ENCODE data around the gene PYCR2. TPM values are rescaled to one million over a fixed set of nuclear protein-coding genes. Genes with fewer than 3 reads are reported as not detected.

The PYCR2 gene
- total and polyA plus RNA-seq, 10 of the 15 experiments (the other 5 are each of a cell fraction or from before 2014, with no cell fraction given), result 1.7 to 81.8 (median 54.9) TPM

DNA sequence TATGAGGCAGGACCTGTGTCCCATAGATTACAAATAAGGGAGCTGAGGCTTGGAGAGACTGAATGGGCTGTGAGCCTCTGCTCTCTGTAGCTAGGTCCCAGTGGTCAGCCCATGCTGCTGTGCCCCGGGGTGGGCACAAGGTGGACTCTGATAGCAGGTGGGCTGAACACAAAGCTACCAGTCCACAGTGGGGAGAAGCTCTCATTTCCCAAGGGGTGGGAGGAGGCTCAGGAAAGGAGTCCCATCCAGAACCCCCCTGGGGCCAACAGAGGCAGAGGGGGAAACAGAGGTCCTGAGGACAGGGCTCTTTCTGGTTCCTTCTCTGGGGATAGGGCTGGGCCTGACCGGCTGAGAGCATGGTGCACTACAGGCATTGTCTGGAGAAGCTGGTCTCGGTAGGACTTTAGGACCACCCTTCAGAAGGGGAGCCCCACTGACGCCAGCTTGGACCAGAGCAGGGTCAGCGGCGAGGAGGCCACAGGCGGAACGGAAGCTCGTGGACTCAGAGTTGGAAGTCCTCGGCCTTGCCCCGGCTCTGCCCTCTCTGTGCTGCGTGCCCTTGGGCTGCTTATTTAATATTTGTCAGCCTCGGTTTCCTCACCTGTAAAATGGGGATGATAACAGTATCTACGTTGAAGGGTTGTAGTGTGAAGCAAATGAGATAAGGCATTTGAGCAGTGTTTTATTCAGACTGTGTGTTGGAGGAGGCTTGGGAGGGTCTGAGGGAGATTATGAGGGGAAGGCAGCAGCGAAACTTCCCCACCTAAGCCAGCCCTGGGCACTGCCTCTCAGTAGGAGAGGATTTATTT, 48.5 kb upstream of the PYCR2 start:
- H3K27me3 ChIP-seq (replicated peaks in 1 of 2; ENCODE audit: control insufficient read depth in 2 of 2, insufficient read depth in 2 of 2, low read length in 1 of 2), result no peaks in the 10 kb centered on the region
- no peaks in the 10 kb centered on the region for H3K9me3 ChIP-seq (replicated peaks; ENCODE audit: control insufficient read depth, insufficient read depth, low read length)
- H3K36me3 ChIP-seq (ENCODE audit: control insufficient read depth in 2 of 2, insufficient read depth in 2 of 2, low read length in 1 of 2), result no peaks in the 10 kb centered on the region
- H4K20me1 ChIP-seq (ENCODE audit: control insufficient read depth, insufficient read depth), result no peaks in the 10 kb centered on the region
- RAD21 ChIA-PET (ENCODE audit: unreplicated experiment), result no interaction called here
- CTCF ChIA-PET, result interaction anchor here (0.7 to 9.2 kb wide), 7 partner anchors 10 to 496 kb away, joined by 3 to 55 read pairs (median 3); no protein-coding TSS in a partner anchor
- POLR2A ChIA-PET, result no interaction called here
- SMC1A ChIA-PET (ENCODE audit: uncharacterized antibody, unreplicated experiment), result interaction anchor here (0.6 to 1.1 kb wide), 4 partner anchors 10 to 498 kb away, joined by 3 to 4 read pairs (median 3); no protein-coding TSS in a partner anchor
- FAIRE-seq (no peak), ATAC-seq (no peak), DNase-seq (ENCODE audit: low read depth, low spot score) (no peak)
- no peak overlapping the region for H3K27ac ChIP-seq (ENCODE audit: control insufficient read depth, insufficient read depth)
- no peak overlapping the region for H2AFZ ChIP-seq (ENCODE audit: control insufficient read depth, low read depth, low read length)
- WGBS (ENCODE audit: insufficient coverage, insufficient replicate concordance, low lambda C conversion rate, missing lambda C conversion rate), result 67% methylated on average over 15 of the region's 15 CpGs
- no peaks in the 10 kb centered on the region for H3K79me2 ChIP-seq (ENCODE audit: control insufficient read depth, insufficient read depth, low read length)
- intact Hi-C loops (cut with micrococcal nuclease; ENCODE audit: unreplicated experiment), result no loop called here
- 0 out of 2 replicates have a peak, but pooled peaks cover under 1% of the 10 kb centered on the region for H3K4me1 ChIP-seq (ENCODE audit: control insufficient read depth, insufficient read depth, low read length)
- H3K4me2 ChIP-seq (ENCODE audit: control insufficient read depth, insufficient read depth), result no peak overlapping the region
- in situ Hi-C loops (cut with MboI), result no loop called here
- H3K9ac ChIP-seq (ENCODE audit: control insufficient read depth, insufficient read depth, low read length), result no peak overlapping the region
- no peak overlapping the region for H3K4me3 ChIP-seq
- BruUV-seq (replicated peaks), result no TSS peak
- TF ChIP-seq CBFB (IDR thresholded peaks at IDR 0.05; ENCODE audit: low read depth) (no peak), JUND (IDR thresholded peaks at IDR 0.05; ENCODE audit: low read depth, low read length) (no peak), RELA (IDR thresholded peaks at IDR 0.05; ENCODE audit: borderline replicate concordance, partially characterized antibody) (no peak)
- TF ChIP-seq, protein P1, sequence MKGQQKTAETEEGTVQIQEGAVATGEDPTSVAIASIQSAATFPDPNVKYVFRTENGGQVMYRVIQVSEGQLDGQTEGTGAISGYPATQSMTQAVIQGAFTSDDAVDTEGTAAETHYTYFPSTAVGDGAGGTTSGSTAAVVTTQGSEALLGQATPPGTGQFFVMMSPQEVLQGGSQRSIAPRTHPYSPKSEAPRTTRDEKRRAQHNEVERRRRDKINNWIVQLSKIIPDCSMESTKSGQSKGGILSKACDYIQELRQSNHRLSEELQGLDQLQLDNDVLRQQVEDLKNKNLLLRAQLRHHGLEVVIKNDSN (IDR thresholded peaks at IDR 0.05; ENCODE audit: borderline replicate concordance, extremely low read length, insufficient read depth, low read depth, low read length), result no peak
- TF ChIP-seq, protein P2, sequence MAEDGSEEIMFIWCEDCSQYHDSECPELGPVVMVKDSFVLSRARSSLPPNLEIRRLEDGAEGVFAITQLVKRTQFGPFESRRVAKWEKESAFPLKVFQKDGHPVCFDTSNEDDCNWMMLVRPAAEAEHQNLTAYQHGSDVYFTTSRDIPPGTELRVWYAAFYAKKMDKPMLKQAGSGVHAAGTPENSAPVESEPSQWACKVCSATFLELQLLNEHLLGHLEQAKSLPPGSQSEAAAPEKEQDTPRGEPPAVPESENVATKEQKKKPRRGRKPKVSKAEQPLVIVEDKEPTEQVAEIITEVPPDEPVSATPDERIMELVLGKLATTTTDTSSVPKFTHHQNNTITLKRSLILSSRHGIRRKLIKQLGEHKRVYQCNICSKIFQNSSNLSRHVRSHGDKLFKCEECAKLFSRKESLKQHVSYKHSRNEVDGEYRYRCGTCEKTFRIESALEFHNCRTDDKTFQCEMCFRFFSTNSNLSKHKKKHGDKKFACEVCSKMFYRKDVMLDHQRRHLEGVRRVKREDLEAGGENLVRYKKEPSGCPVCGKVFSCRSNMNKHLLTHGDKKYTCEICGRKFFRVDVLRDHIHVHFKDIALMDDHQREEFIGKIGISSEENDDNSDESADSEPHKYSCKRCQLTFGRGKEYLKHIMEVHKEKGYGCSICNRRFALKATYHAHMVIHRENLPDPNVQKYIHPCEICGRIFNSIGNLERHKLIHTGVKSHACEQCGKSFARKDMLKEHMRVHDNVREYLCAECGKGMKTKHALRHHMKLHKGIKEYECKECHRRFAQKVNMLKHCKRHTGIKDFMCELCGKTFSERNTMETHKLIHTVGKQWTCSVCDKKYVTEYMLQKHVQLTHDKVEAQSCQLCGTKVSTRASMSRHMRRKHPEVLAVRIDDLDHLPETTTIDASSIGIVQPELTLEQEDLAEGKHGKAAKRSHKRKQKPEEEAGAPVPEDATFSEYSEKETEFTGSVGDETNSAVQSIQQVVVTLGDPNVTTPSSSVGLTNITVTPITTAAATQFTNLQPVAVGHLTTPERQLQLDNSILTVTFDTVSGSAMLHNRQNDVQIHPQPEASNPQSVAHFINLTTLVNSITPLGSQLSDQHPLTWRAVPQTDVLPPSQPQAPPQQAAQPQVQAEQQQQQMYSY (CRISPR knock-in tag; IDR thresholded peaks at IDR 0.05), result no peak
- TF ChIP-seq, protein P3, sequence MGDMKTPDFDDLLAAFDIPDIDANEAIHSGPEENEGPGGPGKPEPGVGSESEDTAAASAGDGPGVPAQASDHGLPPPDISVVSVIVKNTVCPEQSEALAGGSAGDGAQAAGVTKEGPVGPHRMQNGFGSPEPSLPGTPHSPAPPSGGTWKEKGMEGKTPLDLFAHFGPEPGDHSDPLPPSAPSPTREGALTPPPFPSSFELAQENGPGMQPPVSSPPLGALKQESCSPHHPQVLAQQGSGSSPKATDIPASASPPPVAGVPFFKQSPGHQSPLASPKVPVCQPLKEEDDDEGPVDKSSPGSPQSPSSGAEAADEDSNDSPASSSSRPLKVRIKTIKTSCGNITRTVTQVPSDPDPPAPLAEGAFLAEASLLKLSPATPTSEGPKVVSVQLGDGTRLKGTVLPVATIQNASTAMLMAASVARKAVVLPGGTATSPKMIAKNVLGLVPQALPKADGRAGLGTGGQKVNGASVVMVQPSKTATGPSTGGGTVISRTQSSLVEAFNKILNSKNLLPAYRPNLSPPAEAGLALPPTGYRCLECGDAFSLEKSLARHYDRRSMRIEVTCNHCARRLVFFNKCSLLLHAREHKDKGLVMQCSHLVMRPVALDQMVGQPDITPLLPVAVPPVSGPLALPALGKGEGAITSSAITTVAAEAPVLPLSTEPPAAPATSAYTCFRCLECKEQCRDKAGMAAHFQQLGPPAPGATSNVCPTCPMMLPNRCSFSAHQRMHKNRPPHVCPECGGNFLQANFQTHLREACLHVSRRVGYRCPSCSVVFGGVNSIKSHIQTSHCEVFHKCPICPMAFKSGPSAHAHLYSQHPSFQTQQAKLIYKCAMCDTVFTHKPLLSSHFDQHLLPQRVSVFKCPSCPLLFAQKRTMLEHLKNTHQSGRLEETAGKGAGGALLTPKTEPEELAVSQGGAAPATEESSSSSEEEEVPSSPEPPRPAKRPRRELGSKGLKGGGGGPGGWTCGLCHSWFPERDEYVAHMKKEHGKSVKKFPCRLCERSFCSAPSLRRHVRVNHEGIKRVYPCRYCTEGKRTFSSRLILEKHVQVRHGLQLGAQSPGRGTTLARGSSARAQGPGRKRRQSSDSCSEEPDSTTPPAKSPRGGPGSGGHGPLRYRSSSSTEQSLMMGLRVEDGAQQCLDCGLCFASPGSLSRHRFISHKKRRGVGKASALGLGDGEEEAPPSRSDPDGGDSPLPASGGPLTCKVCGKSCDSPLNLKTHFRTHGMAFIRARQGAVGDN (IDR thresholded peaks at IDR 0.05), result no peak
- TF ChIP-seq, protein P4, sequence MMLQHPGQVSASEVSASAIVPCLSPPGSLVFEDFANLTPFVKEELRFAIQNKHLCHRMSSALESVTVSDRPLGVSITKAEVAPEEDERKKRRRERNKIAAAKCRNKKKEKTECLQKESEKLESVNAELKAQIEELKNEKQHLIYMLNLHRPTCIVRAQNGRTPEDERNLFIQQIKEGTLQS (IDR thresholded peaks at IDR 0.05; ENCODE audit: borderline replicate concordance, extremely low read depth, low read depth, low read length), result no peak
- TF ChIP-seq, protein P5, sequence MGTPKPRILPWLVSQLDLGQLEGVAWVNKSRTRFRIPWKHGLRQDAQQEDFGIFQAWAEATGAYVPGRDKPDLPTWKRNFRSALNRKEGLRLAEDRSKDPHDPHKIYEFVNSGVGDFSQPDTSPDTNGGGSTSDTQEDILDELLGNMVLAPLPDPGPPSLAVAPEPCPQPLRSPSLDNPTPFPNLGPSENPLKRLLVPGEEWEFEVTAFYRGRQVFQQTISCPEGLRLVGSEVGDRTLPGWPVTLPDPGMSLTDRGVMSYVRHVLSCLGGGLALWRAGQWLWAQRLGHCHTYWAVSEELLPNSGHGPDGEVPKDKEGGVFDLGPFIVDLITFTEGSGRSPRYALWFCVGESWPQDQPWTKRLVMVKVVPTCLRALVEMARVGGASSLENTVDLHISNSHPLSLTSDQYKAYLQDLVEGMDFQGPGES (IDR thresholded peaks at IDR 0.05), result no peak
